BLaER1 treated with 17β-estradiol and CSF1 and Interleukin-3, amounts not matched to agents 10 nM and 100 nM (cell line): ENCODE measurements around the gene PRAME.
"Not testable (repeated sequence)": the region's sequence is repeated elsewhere in the genome, so short reads cannot be mapped to it uniquely, and the experiment has no call there.

Source experiments
- H3K27ac ChIP-seq, 11 experiments: shearing (Covaris generic); formaldehyde crosslinking; 2 replicates each; pipeline ENCODE4 v1.8.1; 2022
- H3K27me3 ChIP-seq, 11 experiments: shearing (Covaris generic); formaldehyde crosslinking; 2 replicates each; pipeline ENCODE4 v1.8.1; 2022
- H3K36me3 ChIP-seq, 11 experiments: shearing (Covaris generic); formaldehyde crosslinking; 2 replicates each; pipeline ENCODE4 v1.8.1; 2022
- H3K4me1 ChIP-seq, 10 experiments: shearing (Covaris generic); formaldehyde crosslinking; 2 replicates each; pipeline ENCODE4 v1.8.1; 2022
- H3K4me2 ChIP-seq, 11 experiments: shearing (Covaris generic); formaldehyde crosslinking; 2 replicates each; pipeline ENCODE4 v1.8.1; 2022
- H3K4me3 ChIP-seq, 10 experiments: shearing (Covaris generic); formaldehyde crosslinking; 2 replicates each; pipeline ENCODE4 v1.8.1; 2022
- H3K9ac ChIP-seq, 11 experiments: shearing (Covaris generic); formaldehyde crosslinking; 2 replicates each; pipeline ENCODE4 v1.8.1; 2022
- H3K9me3 ChIP-seq, 11 experiments: shearing (Covaris generic); formaldehyde crosslinking; replicated peaks in 1 of 11; 2 replicates each; pipeline ENCODE4 v1.8.1; 2022
- H4K20me1 ChIP-seq, 11 experiments: shearing (Covaris generic); formaldehyde crosslinking; 2 replicates each; pipeline ENCODE4 v1.8.1; 2022
- Cebpa-rat ChIP-seq, 11 experiments: shearing (Covaris generic); IDR thresholded peaks; 2 replicates each; pipeline ENCODE4 v1.8.1; 2022

The PRAME gene

GRCh38 chr22:22558972-22559603 lies at the start of gene PRAME:
TSS of gene PRAME (minus strand) at chr22:22559265. CDS start at chr22:22556832, 2,433 bp downstream.
- peaks cover 0 to 15% (median 12%) of the 10 kb centered on the region in 10 experiments; a peak in 16 of 20 replicates for H3K4me1 ChIP-seq
- H3K4me3 ChIP-seq, result no peak within 1 kb of the TSS
- peak within 1 kb of the TSS; percentile 25 to 67 (median 57) for H3K4me2 ChIP-seq
- no peak within 1 kb of the TSS for H3K9ac ChIP-seq
- peaks cover 0 to 12% (median 10%) of the 10 kb centered on the region in 11 experiments; a peak in 17 of 22 replicates for H3K9me3 ChIP-seq
- no peaks in the 10 kb centered on the region for H3K27me3 ChIP-seq
- H3K36me3 ChIP-seq, result no peaks in the 10 kb centered on the region
- no peak for TF ChIP-seq Cebpa-rat (IDR thresholded peaks at IDR 0.05)
- peak within 1 kb of the TSS in 2 of 11 experiments; percentile 21 to 26; a peak in 2 of 22 replicates for H3K27ac ChIP-seq
- no peaks in the 10 kb centered on the region for H4K20me1 ChIP-seq

- not testable (repeated sequence) for H3K9ac ChIP-seq, H3K27ac ChIP-seq, H3K36me3 ChIP-seq, H4K20me1 ChIP-seq, H3K4me3 ChIP-seq, H3K4me2 ChIP-seq, H3K27me3 ChIP-seq
- Histone ChIP-seq H3K9me3 (peaks cover 8 to 17% (median 13%) of the 10 kb centered on the region in 11 experiments; a peak in 20 of 22 replicates), H3K4me1 (peaks cover 16 to 34% (median 26%) of the 10 kb centered on the region in 10 experiments)
These were observed 49.0 kb upstream of the PRAME start for GRCh38 chr22:22608022-22608421.

- TF ChIP-seq Cebpa-rat (IDR thresholded peaks at IDR 0.05), result no peak
- Histone ChIP-seq H3K9me3 (peaks cover 8 to 17% (median 13%) of the 10 kb centered on the region in 11 experiments; a peak in 20 of 22 replicates), H3K27me3 (no peaks in the 10 kb centered on the region)
These were observed 46.0 kb upstream of the PRAME start for GRCh38 chr22:22605074-22605404.

GRCh38 chr22:22604326-22605073 lies 45.4 kb upstream of the PRAME start:
- Histone ChIP-seq H3K9me3 (peaks cover 8 to 17% (median 13%) of the 10 kb centered on the region in 11 experiments; a peak in 20 of 22 replicates), H4K20me1 (peaks cover 0 to 5% (median 0%) of the 10 kb centered on the region in 11 experiments; a peak in 1 of 22 replicates), H3K4me2 (peak overlapping the region; percentile 56 to 92 (median 78)), H3K36me3 (no peaks in the 10 kb centered on the region; a peak in 1 of 22 replicates), H3K27ac (peak overlapping the region in 2 of 11 experiments; percentile 2 to 21; a peak in 3 of 22 replicates), H3K9ac (no peak overlapping the region; a peak in 1 of 22 replicates), H3K4me3 (peak overlapping the region in 1 of 10 experiments; percentile 13; a peak in 2 of 20 replicates), H3K4me1 (peaks cover 18 to 50% (median 33%) of the 10 kb centered on the region in 10 experiments), H3K27me3 (no peaks in the 10 kb centered on the region)
- TF ChIP-seq Cebpa-rat (IDR thresholded peaks at IDR 0.05), result no peak

More at GRCh38 chr22:22605074-22605404, 46.0 kb upstream of the PRAME start:
- no peaks in the 10 kb centered on the region; a peak in 1 of 22 replicates for H3K36me3 ChIP-seq
- H3K27ac ChIP-seq, result peak overlapping the region in 2 of 11 experiments; percentile 2 to 21; a peak in 3 of 22 replicates
- peaks cover 0 to 5% (median 0%) of the 10 kb centered on the region in 11 experiments; a peak in 1 of 22 replicates for H4K20me1 ChIP-seq
- no peak overlapping the region for H3K9ac ChIP-seq
- peak overlapping the region; percentile 56 to 92 (median 78) for H3K4me2 ChIP-seq
- peaks cover 16 to 46% (median 27%) of the 10 kb centered on the region in 10 experiments for H3K4me1 ChIP-seq
- H3K4me3 ChIP-seq, result peak overlapping the region in 1 of 10 experiments; percentile 13; a peak in 1 of 20 replicates

GRCh38 chr22:22603470-22603947 lies 44.4 kb upstream of the PRAME start:
- Histone ChIP-seq H3K4me1 (peaks cover 18 to 53% (median 40%) of the 10 kb centered on the region in 10 experiments), H3K27ac (no peak overlapping the region), H3K9ac (no peak overlapping the region), H4K20me1 (peaks cover 0 to 5% (median 0%) of the 10 kb centered on the region in 11 experiments; a peak in 1 of 22 replicates), H3K9me3 (peaks cover 8 to 17% (median 13%) of the 10 kb centered on the region in 11 experiments; a peak in 20 of 22 replicates), H3K36me3 (no peaks in the 10 kb centered on the region; a peak in 1 of 22 replicates), H3K27me3 (no peaks in the 10 kb centered on the region), H3K4me3 (no peak overlapping the region), H3K4me2 (peak overlapping the region in 10 of 11 experiments; percentile 56 to 92 (median 78); a peak in 18 of 22 replicates)
- TF ChIP-seq Cebpa-rat (IDR thresholded peaks at IDR 0.05), result no peak

- Histone ChIP-seq H3K27me3 (no peaks in the 10 kb centered on the region), H3K27ac (no peak overlapping the region), H3K4me3 (no peak overlapping the region), H3K9ac (no peak overlapping the region), H4K20me1 (peaks cover 0 to 5% (median 0%) of the 10 kb centered on the region in 11 experiments; a peak in 1 of 22 replicates), H3K36me3 (no peaks in the 10 kb centered on the region), H3K4me2 (peak overlapping the region in 6 of 11 experiments; percentile 76 to 90 (median 82); a peak in 11 of 22 replicates), H3K4me1 (peaks cover 18 to 64% (median 50%) of the 10 kb centered on the region in 10 experiments), H3K9me3 (peaks cover 0 to 8% (median 0%) of the 10 kb centered on the region in 11 experiments; a peak in 2 of 22 replicates)
- TF ChIP-seq Cebpa-rat (IDR thresholded peaks at IDR 0.05), result no peak
These were observed 41.6 kb upstream of the PRAME start for GRCh38 chr22:22600531-22601261.

GRCh38 chr22:22599248-22599647 lies 40.2 kb upstream of the PRAME start:
- H3K27me3 ChIP-seq, result no peaks in the 10 kb centered on the region
- no peaks in the 10 kb centered on the region; a peak in 1 of 22 replicates for H4K20me1 ChIP-seq
- peaks cover 5 to 59% (median 43%) of the 10 kb centered on the region in 10 experiments for H3K4me1 ChIP-seq
- H3K27ac ChIP-seq, result no peak overlapping the region
- peaks cover 0 to 8% (median 0%) of the 10 kb centered on the region in 11 experiments; a peak in 2 of 22 replicates for H3K9me3 ChIP-seq
- H3K4me2 ChIP-seq, result peak overlapping the region; percentile 16 to 90 (median 79); a peak in 20 of 22 replicates
- H3K9ac ChIP-seq, result peak overlapping the region in 1 of 11 experiments; percentile 5; a peak in 2 of 22 replicates
- H3K36me3 ChIP-seq, result no peaks in the 10 kb centered on the region
- no peak overlapping the region for H3K4me3 ChIP-seq
- no peak for TF ChIP-seq Cebpa-rat (IDR thresholded peaks at IDR 0.05)

GRCh38 chr22:22598144-22598543 lies 39.1 kb upstream of the PRAME start:
- H3K27me3 ChIP-seq, result no peaks in the 10 kb centered on the region

More at GRCh38 chr22:22598144-22598543, 39.1 kb upstream of the PRAME start:
- TF ChIP-seq Cebpa-rat (IDR thresholded peaks at IDR 0.05), result no peak
- Histone ChIP-seq H3K4me2 (peak overlapping the region in 9 of 11 experiments; percentile 11 to 90 (median 81); a peak in 17 of 22 replicates), H4K20me1 (no peaks in the 10 kb centered on the region; a peak in 1 of 22 replicates), H3K4me1 (peaks cover 0 to 53% (median 34%) of the 10 kb centered on the region in 10 experiments; a peak in 18 of 20 replicates), H3K4me3 (no peak overlapping the region), H3K9ac (peak overlapping the region in 1 of 11 experiments; percentile 22; a peak in 1 of 22 replicates), H3K9me3 (peaks cover 0 to 8% (median 0%) of the 10 kb centered on the region in 11 experiments; a peak in 2 of 22 replicates), H3K36me3 (no peaks in the 10 kb centered on the region), H3K27ac (no peak overlapping the region)
